Aorta (tissue), 5 donors: Measurements from ENCODE around the gene PKN3. TPM values are rescaled to one million over a fixed set of nuclear protein-coding genes. Genes with fewer than 3 reads are reported as not detected.

Experiments
- ATAC-seq: fragments of 200-7000 bp; cut with Tn5 transposase; one replicate; pipeline ENCODE4 v1.9.1; 2022; ENCODE audit warnings: moderate library complexity; ENCODE audit not compliant: low FRiP score
- DNase-seq, 2 donors: peaks; one replicate each; pipeline ENCODE4 v3.0.0-alpha.2; 2020
- H3K27ac ChIP-seq, 2 donors: one replicate each; pipeline ENCODE4 v1.5.1; 2013; ENCODE audit warnings: low read length in 2 of 2, mild to moderate bottlenecking in 2 of 2, moderate library complexity in 2 of 2, control low read depth in 1 of 2, inconsistent platforms in 1 of 2, low read depth in 1 of 2
- H3K27me3 ChIP-seq, 2 donors: one replicate each; pipeline ENCODE4 v1.6.1; 2013; ENCODE audit warnings: control low read depth in 1 of 2, low read length in 1 of 2, mild to moderate bottlenecking in 1 of 2, moderate library complexity in 1 of 2; ENCODE audit not compliant: insufficient read depth in 2 of 2, control insufficient read depth in 1 of 2
- H3K36me3 ChIP-seq, 2 donors: one replicate each; pipeline ENCODE4 v1.6.1; 2013; ENCODE audit warnings: control low read depth in 1 of 2, low read length in 1 of 2, mild to moderate bottlenecking in 1 of 2; ENCODE audit not compliant: insufficient read depth in 2 of 2, control insufficient read depth in 1 of 2
- H3K4me1 ChIP-seq, 2 donors: one replicate each; pipeline ENCODE4 v1.6.1; 2013; ENCODE audit warnings: low read length in 2 of 2, control low read depth in 1 of 2, mild to moderate bottlenecking in 1 of 2, moderate library complexity in 1 of 2; ENCODE audit not compliant: insufficient read depth in 2 of 2, control insufficient read depth in 1 of 2
- H3K4me3 ChIP-seq, 2 donors: one replicate each; pipeline ENCODE4 v1.5.1; 2013; ENCODE audit warnings: low read length in 2 of 2, control low read depth in 1 of 2, mild to moderate bottlenecking in 1 of 2
- H3K9me3 ChIP-seq: one replicate; pipeline ENCODE4 v1.6.1; 2013; ENCODE audit warnings: mild to moderate bottlenecking, low read length; ENCODE audit not compliant: control insufficient read depth
- WGBS, 2 donors: extraction: QIAGEN DNeasy Blood & Tissue Kit; methylation state at CpG; one replicate each; pipeline ENCODE4 v1.1.7; 2013; 5-methylcytosine and 5-hydroxymethylcytosine counted together
- intact Hi-C, 2 donors: fragments of 100-400 bp; cut with DNase I; formaldehyde crosslinking; loops; one replicate each; pipeline versions ENCODE4 v1.14.2 to v1.15.0; 2022
- polyA plus RNA-seq, 2 donors: library from polyadenylated mRNA; stranded (reverse); fragments of 200-250 nt; gene quantifications; one replicate each; pipeline ENCODE4 v1.2.3, GENCODE V29; 2013
- total RNA-seq, 2 donors: library from RNA; stranded (reverse); fragmentation: NEBNext Ultra II Directional; extraction: Animal tissue kit (Norgen Biotek cat#: 25700); gene quantifications; one replicate each; pipeline ENCODE4 v1.2.1, GENCODE V29; 2021
- donor health status: healthy with polysubstance abuse.
- donor health status: Bipolar disorder and iron deficiency.
- donor health status: DM: no; HTN: no; CAD: no.
- donor health status: DM: no; HTN: no; CAD: no.
- donor health status: DM: yes; HTN: yes; CAD: no.

Gene PKN3
- total and polyA plus RNA-seq, 4 donors: 1.3 to 11.1 (median 4.8) TPM

GRCh38 chr9:128719919-128720605, 17.8 kb downstream of the PKN3 start:
- no peaks in the 10 kb centered on the region for H3K4me1 ChIP-seq
- no peaks in the 10 kb centered on the region for H3K27me3 ChIP-seq
- no peaks in the 10 kb centered on the region for H3K36me3 ChIP-seq
- H3K4me3 ChIP-seq: no peak overlapping the region
- ATAC-seq: no peak
- H3K9me3 ChIP-seq: no peaks in the 10 kb centered on the region
- DNase-seq: no peak
- intact Hi-C loops: no loop called here
- no peak overlapping the region for H3K27ac ChIP-seq
- WGBS, 2 donors: 88 to 91% methylated on average over 27 to 30 of the region's 30 CpGs

- H3K27me3 ChIP-seq: no peaks in the 10 kb centered on the region
- H3K36me3 ChIP-seq: no peaks in the 10 kb centered on the region
- DNase-seq (no peak), ATAC-seq (no peak)
- no peaks in the 10 kb centered on the region for H3K9me3 ChIP-seq
- H3K4me1 ChIP-seq: no peaks in the 10 kb centered on the region
- no peak overlapping the region for H3K27ac ChIP-seq
- 89 to 90% methylated on average over 22 of the region's 22 CpGs for WGBS, 2 donors
- intact Hi-C loops: no loop called here
- H3K4me3 ChIP-seq: no peak overlapping the region
Observed at GRCh38 chr9:128720841-128721486, 18.7 kb downstream of the PKN3 start.

- ATAC-seq: no peak
- H3K27me3 ChIP-seq: no peaks in the 10 kb centered on the region
- no peak for DNase-seq
- no peaks in the 10 kb centered on the region for H3K9me3 ChIP-seq
- intact Hi-C loops: no loop called here
- no peak overlapping the region for H3K4me3 ChIP-seq
- no peaks in the 10 kb centered on the region for H3K4me1 ChIP-seq
- no peak overlapping the region for H3K27ac ChIP-seq
- no peaks in the 10 kb centered on the region for H3K36me3 ChIP-seq
- WGBS, 2 donors: 86% methylated on average over 17 to 18 of the region's 18 CpGs
Observed at GRCh38 chr9:128721487-128722010, 19.2 kb downstream of the PKN3 start.

DNA sequence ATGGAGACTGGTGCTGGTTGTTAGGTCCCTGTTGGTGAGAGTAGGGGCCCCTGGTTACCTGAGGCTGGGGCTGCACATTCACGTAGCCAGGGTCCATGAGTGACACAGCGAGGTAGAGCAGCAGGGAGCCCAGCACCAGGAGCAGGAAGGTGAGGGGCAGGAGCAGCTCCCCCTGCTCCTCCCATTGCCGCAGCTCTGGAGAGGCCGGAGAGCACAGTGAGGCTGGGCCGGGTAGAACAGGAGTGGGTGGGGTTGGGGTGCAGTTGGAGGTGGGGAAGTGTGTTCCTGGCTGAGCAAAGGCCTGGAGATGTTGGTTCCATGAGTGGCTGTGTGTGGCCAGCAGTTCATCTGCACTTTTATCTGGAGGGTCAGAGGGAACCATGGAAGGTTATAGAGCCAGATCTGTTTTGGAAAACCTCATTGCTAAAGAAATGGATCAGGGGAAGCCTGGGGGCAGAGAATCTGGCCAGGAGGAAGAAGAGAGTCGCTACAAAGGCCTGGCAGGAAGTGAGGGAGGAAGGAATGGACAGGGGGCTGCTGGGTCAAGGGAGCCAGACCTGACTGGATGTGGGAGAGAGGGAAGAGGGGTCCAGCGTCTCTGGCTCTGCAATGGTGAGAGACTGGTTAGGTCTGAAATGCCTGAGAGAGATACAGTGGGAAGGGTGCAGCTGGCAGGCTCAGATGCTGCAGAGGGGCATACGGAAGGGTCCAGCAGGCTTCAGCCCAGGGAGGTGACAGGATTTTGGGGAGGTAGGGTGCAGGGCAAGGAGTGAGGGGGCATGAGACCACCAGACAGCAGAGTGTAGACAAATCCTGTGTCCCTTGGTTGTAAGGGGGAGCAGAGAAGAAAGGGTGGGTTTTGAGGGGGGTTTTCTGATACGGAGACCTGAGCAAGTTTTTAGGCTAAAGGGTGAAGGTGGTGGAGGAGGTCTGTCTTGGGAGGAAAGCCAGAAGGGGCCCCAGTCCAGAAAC, 20.4 kb downstream of the PKN3 start:
- Histone ChIP-seq H3K4me3 (no peak overlapping the region), H3K9me3 (no peaks in the 10 kb centered on the region), H3K36me3 (no peaks in the 10 kb centered on the region), H3K4me1 (no peaks in the 10 kb centered on the region), H3K27ac (no peak overlapping the region), H3K27me3 (no peaks in the 10 kb centered on the region)
- ATAC-seq (no peak), DNase-seq (no peak)
- intact Hi-C loops: no loop called here
- 54 to 55% methylated on average over 9 of the region's 9 CpGs for WGBS, 2 donors

DNA sequence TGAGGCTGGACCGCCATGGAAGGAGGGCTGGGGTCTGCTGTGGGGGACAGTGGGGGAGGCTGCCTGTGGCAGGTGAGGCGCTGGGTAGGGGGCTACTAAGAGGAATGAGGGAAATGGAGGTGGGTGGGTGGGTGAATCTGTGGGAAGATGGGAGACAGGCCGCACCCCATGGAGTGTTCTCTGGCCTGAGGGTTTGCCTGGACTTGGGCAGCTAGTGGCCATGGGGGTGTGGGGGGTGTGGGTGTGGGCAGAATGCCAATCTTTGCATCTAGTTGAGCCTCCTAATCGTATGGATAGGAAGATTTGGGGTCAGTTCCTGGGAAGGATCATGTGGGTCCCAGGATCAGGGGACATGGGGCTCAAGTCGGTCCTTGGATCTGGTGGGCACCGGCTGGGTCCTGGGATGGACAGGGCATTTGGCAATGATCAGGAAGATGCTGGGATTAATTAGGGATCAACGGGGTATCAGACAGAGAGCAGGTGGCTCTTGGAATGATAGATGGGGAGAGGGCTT, 21.1 kb downstream of the PKN3 start:
- H3K9me3 ChIP-seq: no peaks in the 10 kb centered on the region
- H3K4me1 ChIP-seq: no peaks in the 10 kb centered on the region
- H3K4me3 ChIP-seq: peak overlapping the region in 1 of 2 donors; percentile 27
- 40 to 43% methylated on average over 7 of the region's 7 CpGs for WGBS, 2 donors
- DNase-seq (no peak), ATAC-seq (no peak)
- no peaks in the 10 kb centered on the region for H3K27me3 ChIP-seq
- no peaks in the 10 kb centered on the region for H3K36me3 ChIP-seq
- intact Hi-C loops: no loop called here
- peak overlapping the region in 1 of 2 donors; percentile 72 for H3K27ac ChIP-seq

DNA sequence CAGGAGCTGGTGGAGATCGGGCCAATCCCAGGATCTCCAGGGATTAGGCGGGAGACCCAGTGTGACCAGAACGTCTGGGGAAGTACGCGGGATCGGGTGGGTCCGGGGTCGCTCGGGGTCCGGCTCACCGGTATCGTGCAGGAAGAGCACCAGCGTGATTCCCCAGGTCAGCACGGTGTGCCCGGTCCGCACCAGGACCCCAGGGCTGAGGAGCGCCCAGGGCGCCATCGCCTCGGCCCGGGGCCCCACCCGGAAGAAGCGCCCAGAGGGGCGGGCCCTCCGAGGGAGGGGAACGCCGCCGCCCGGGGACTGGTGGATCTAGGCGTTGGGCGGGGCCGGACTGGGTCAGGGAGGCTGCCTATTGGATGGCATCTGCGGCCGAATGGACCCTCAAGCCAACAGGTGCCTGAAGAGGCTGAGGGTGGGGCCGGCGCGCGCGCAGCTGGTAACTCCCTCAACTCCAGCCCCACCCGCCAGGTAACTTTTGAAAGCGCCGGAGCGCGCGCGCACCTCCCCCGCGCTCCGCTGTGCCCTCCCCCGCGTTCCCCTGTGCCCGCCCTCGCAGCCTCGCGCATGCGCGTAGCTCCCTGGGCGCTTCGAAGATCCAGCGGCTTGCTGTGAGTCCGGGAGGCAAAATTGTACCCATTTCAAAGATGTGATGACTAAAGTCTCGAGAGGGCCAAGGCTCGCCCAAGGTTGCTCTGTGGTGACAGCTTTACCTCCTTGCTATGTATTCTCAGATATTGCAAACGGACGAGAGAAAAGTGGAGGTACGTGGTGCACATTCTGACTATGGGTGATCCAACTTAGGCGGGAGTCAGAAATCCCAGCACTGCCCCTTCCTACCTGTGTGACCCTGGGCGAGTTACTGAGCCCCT, 21.8 kb downstream of the PKN3 start, which contains the start of gene ZDHHC12:
Gene ZDHHC12, minus strand, starts transcription at position 262 of the 878 bp plus-strand sequence. Its CDS starts 34 bp downstream, at position 228.
- Histone ChIP-seq H3K9me3 (no peaks in the 10 kb centered on the region), H3K27me3 (no peaks in the 10 kb centered on the region), H3K4me1 (no peaks in the 10 kb centered on the region), H3K27ac (peak within 1 kb of the TSS in 1 of 2 donors; percentile 72), H3K36me3 (no peaks in the 10 kb centered on the region), H3K4me3 (peak within 1 kb of the TSS; percentile 27 to 29)
- 1 to 2% methylated on average over 58 to 68 of the region's 68 CpGs for WGBS, 2 donors
- peak; percentile 98 for DNase-seq
- intact Hi-C loops: no loop called here
- ATAC-seq: peak; percentile 93

GRCh38 chr9:128724744-128725211, 22.5 kb downstream of the PKN3 start:
- Histone ChIP-seq H3K4me3 (peak overlapping the region; percentile 27 to 29), H3K36me3 (no peaks in the 10 kb centered on the region), H3K4me1 (no peaks in the 10 kb centered on the region), H3K27ac (no peak overlapping the region), H3K9me3 (no peaks in the 10 kb centered on the region), H3K27me3 (no peaks in the 10 kb centered on the region)
- WGBS, 2 donors: 22 to 30% methylated on average over 10 of the region's 10 CpGs
- ATAC-seq: no peak
- intact Hi-C loops: no loop called here
- DNase-seq: peak; percentile 84
